Measurements from ENCODE around the gene DPT. TPM values are rescaled to one million over a fixed set of nuclear protein-coding genes. Genes with fewer than 3 reads are reported as not detected.

The DPT gene
- total RNA-seq, 2 donors from 2014 or later: 60.7 to 85.7 TPM

GRCh38 chr1:168700575-168701268 lies 28.3 kb downstream of the DPT start:
- Histone ChIP-seq H3K36me3 (no peaks in the 10 kb centered on the region), H3K9me3 (no peaks in the 10 kb centered on the region), H3K27ac (no peak overlapping the region), H3K27me3 (replicated peaks; ENCODE audit: insufficient read depth) (no peaks in the 10 kb centered on the region), H3K4me1 (ENCODE audit: control insufficient read depth in 1 of 2, low read depth in 2 of 2) (no peaks in the 10 kb centered on the region), H3K4me3 (no peak overlapping the region)
- DNase-seq (ENCODE audit: low spot score): no peak
- TF ChIP-seq, protein P1, sequence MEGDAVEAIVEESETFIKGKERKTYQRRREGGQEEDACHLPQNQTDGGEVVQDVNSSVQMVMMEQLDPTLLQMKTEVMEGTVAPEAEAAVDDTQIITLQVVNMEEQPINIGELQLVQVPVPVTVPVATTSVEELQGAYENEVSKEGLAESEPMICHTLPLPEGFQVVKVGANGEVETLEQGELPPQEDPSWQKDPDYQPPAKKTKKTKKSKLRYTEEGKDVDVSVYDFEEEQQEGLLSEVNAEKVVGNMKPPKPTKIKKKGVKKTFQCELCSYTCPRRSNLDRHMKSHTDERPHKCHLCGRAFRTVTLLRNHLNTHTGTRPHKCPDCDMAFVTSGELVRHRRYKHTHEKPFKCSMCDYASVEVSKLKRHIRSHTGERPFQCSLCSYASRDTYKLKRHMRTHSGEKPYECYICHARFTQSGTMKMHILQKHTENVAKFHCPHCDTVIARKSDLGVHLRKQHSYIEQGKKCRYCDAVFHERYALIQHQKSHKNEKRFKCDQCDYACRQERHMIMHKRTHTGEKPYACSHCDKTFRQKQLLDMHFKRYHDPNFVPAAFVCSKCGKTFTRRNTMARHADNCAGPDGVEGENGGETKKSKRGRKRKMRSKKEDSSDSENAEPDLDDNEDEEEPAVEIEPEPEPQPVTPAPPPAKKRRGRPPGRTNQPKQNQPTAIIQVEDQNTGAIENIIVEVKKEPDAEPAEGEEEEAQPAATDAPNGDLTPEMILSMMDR (IDR thresholded peaks at IDR 0.05): no peak
- ATAC-seq (ENCODE audit: insufficient number of reproducible peaks, low FRiP score, low read depth): no peak

- H3K4me3 ChIP-seq: no peak overlapping the region
- no peaks in the 10 kb centered on the region for H3K4me1 ChIP-seq (ENCODE audit: control insufficient read depth in 1 of 2, low read depth in 2 of 2)
- no peaks in the 10 kb centered on the region for H3K36me3 ChIP-seq
- H3K27ac ChIP-seq: no peak overlapping the region
- no peak for DNase-seq (ENCODE audit: low spot score)
- H3K27me3 ChIP-seq (replicated peaks; ENCODE audit: insufficient read depth): no peaks in the 10 kb centered on the region
- ATAC-seq (ENCODE audit: insufficient number of reproducible peaks, low FRiP score, low read depth): no peak
- no peaks in the 10 kb centered on the region for H3K9me3 ChIP-seq
- TF ChIP-seq, protein P1 (IDR thresholded peaks at IDR 0.05): no peak
Observed at GRCh38 chr1:168698453-168698852, 30.6 kb downstream of the DPT start.

DNA sequence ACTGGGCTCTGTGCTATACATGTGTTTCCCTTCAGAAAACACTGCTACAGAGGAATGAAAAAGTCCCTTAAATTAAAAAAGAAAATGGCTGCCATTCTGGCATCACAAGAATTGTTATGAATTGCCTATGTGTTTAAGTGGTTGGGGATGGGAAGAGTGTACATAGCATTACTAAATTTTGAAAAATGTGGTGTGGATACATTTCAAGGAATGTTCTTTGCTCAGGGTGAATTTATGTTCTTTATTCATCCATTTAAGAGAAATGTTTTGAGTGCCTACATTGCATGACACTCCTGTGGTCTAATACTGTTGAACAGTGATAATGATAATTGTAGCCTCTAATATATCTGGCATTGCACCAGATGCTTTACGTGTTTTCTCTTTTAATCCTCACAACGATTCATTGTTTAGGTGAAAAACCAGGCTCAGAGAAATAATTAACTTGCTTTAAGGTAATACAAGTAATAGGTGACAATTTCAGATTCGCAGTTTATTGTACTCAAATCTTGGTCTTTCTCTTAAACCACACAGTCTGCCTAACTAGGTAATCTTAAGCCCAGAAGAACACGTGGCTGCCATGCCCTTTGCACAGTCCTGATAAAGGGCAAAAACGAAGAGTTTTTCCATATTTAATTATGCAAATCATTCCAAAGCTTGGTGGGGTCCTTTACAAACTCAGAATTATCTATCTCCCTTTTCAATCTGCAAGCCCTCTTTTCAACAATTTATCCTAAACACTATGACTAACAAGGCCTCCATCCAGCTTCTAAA lies 31.5 kb downstream of the DPT start:
- ATAC-seq (ENCODE audit: insufficient number of reproducible peaks, low FRiP score, low read depth) (no peak), DNase-seq (ENCODE audit: low spot score) (no peak)
- no peak overlapping the region for H3K27ac ChIP-seq
- TF ChIP-seq, protein P1 (IDR thresholded peaks at IDR 0.05): no peak
- no peaks in the 10 kb centered on the region for H3K36me3 ChIP-seq
- no peaks in the 10 kb centered on the region for H3K9me3 ChIP-seq
- H3K27me3 ChIP-seq (replicated peaks; ENCODE audit: insufficient read depth): no peaks in the 10 kb centered on the region
- H3K4me1 ChIP-seq (ENCODE audit: control insufficient read depth in 1 of 2, low read depth in 2 of 2): no peaks in the 10 kb centered on the region
- H3K4me3 ChIP-seq: no peak overlapping the region

DNA sequence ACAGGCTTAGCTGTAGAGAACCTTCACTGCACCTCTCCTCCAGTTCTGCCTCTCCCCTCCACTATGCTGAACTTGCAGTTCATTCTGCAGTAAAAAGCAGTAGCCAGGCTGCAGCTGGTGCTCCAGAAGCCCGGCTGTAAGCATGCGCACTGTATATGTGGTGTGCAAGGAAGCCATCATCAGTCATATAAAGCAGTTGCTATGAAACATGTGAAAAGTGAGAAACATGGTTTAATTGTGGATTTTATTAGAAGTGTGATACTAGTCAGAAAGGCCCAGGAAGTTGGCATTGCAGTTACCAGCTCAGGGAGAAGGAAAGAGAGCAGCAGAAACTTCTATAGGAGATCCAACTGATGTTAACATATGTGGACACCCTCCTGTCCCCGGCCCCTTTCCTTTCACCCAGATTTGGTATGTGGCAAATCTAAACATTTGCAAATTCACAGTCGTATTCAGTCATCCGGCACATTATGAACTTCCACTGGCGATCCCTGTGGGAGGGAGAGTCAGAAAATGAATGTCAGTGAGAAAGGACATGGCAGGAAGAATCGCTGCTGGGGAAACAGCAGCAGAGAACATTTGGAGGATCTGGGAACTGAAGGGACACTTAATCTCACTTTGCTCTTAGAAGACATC lies 32.8 kb downstream of the DPT start:
- no peaks in the 10 kb centered on the region for H3K9me3 ChIP-seq
- no peak for DNase-seq (ENCODE audit: low spot score)
- H3K4me1 ChIP-seq (ENCODE audit: control insufficient read depth in 1 of 2, low read depth in 2 of 2): no peaks in the 10 kb centered on the region
- H3K36me3 ChIP-seq: no peaks in the 10 kb centered on the region
- H3K27me3 ChIP-seq (replicated peaks; ENCODE audit: insufficient read depth): no peaks in the 10 kb centered on the region
- no peak overlapping the region for H3K4me3 ChIP-seq
- no peak for ATAC-seq (ENCODE audit: insufficient number of reproducible peaks, low FRiP score, low read depth)
- TF ChIP-seq, protein P1 (IDR thresholded peaks at IDR 0.05): no peak
- H3K27ac ChIP-seq: no peak overlapping the region

DNA sequence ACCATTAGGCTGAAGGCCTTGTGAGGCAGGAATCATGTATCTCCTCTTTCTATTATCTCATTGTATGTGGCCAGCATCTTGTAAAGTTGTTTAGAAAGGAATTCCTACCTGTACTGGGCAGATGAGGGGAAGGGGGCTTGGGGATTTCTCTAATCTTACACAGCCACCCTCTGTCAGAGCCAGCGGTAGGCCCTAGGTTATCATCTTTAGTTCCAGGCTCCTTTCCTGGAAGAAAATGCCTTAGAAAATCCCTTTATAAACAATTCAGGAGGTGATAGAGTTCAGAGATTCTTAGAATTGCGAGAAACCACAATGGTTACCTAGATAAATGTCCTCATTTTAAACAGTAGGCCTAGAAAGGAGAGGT lies 35.2 kb downstream of the DPT start:
- Histone ChIP-seq H3K4me3 (no peak overlapping the region), H3K27me3 (replicated peaks; ENCODE audit: insufficient read depth) (no peaks in the 10 kb centered on the region), H3K36me3 (no peaks in the 10 kb centered on the region), H3K9me3 (no peaks in the 10 kb centered on the region), H3K27ac (no peak overlapping the region), H3K4me1 (ENCODE audit: control insufficient read depth in 1 of 2, low read depth in 2 of 2) (peaks cover 0 to 13% of the 10 kb centered on the region in 2 donors)
- TF ChIP-seq, protein P1 (IDR thresholded peaks at IDR 0.05): no peak
- no peak for DNase-seq (ENCODE audit: low spot score)
- no peak for ATAC-seq (ENCODE audit: insufficient number of reproducible peaks, low FRiP score, low read depth)

Data from thoracic aorta (tissue), 2 donors.